Measurements from ENCODE around the gene CAMKK2.
"Not testable (repeated sequence)": the region's sequence is repeated elsewhere in the genome, so short reads cannot be mapped to it uniquely, and the experiment has no call there.

DNA sequence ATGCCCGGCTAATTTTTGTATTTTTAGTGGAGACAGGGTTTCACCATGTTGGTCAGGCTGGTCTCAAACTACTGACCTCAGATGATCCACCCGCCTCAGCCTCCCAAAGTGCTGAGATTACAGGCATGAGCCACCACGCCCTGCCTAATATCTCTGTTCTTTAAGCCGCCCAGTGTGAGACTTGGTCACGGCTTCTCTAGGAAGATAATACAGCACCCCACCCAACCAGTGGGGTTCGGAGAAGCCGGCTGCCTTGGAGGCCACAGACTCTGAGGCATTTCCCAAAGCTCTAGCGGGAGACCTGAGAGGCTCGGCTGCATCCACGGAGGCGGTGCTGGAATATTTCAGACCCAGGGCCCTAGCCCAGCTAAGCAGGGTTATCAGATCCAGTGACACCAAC, 13.6 kb downstream of the CAMKK2 start:
- TF ChIP-seq POLR2A, TAF1, POLR2AphosphoS5 (IDR thresholded peaks at IDR 0.05; ENCODE audit: low read depth, low read length): not testable (repeated sequence)
